ENCODE results near the gene RNF6. TPM values are rescaled to one million over a fixed set of nuclear protein-coding genes. Genes with fewer than 3 reads are reported as not detected.

RNF6 gene
- total RNA-seq, 2 experiments from 2014 or later: 37.0 to 42.4 TPM

DNA sequence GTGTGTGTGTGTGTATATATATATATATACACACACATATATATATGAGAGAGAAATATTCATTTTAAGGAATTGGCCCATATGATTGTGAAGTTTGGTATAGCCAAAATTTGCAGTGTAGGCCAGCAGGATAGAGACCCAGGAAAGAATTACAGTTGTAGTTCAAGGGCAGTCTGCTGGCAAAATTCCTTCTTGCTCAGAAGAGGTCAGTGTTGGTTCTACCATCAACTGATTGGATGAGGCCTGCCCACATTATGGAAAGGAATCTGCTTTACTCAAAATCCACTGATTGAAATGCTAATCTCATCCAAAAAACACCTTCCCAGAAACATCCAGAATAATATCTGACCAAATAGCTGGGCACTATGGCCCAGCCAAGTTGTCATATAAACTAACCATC lies 24.0 kb downstream of the RNF6 start:
- H3K4me3 Mint-ChIP-seq: no peak overlapping the region

GRCh38 chr13:26197298-26197697 lies 24.8 kb downstream of the RNF6 start:
- Mint-ChIP-seq H3K36me3 (ENCODE audit: low read depth) (peaks cover 36% of the 10 kb centered on the region), H3K4me3 (no peak overlapping the region), H3K27ac (no peak overlapping the region), H3K9me3 (ENCODE audit: low read depth) (peaks cover 18% of the 10 kb centered on the region), H3K27me3 (no peaks in the 10 kb centered on the region), H3K4me1 (no peaks in the 10 kb centered on the region)
- intact Hi-C loops (cut with DNase I, micrococcal nuclease): no loop called here
- ChIA-PET CTCF (interaction anchor here (0.7 kb wide), 1 partner anchor 978 kb away, joined by 3 read pairs; no protein-coding TSS in a partner anchor), POLR2A (no interaction called here)
- DNase-seq (no peak), ATAC-seq (no peak)

More for the DNA sequence above, 24.0 kb downstream of the RNF6 start:
- intact Hi-C loops (cut with DNase I, micrococcal nuclease): no loop called here
- H3K27me3 Mint-ChIP-seq: no peaks in the 10 kb centered on the region
- DNase-seq (no peak), ATAC-seq (no peak)
- H3K4me1 Mint-ChIP-seq: no peaks in the 10 kb centered on the region
- no peak overlapping the region for H3K27ac Mint-ChIP-seq
- ChIA-PET POLR2A (no interaction called here), CTCF (interaction anchor here (0.7 to 1.4 kb wide), 3 partner anchors 10 to 13 kb away, joined by 3 to 10 read pairs (median 4); no protein-coding TSS in a partner anchor)
- peaks cover 38% of the 10 kb centered on the region for H3K36me3 Mint-ChIP-seq (ENCODE audit: low read depth)
- peaks cover 18% of the 10 kb centered on the region for H3K9me3 Mint-ChIP-seq (ENCODE audit: low read depth)

GRCh38 chr13:26186995-26187394 lies 35.1 kb downstream of the RNF6 start:
- POLR2A ChIA-PET: interaction anchor here (1.3 kb wide), 1 partner anchor 35 kb away, joined by 4 read pairs; the partner anchor contains the start of gene RNF6
- Mint-ChIP-seq H3K36me3 (ENCODE audit: low read depth) (peaks cover 7% of the 10 kb centered on the region), H3K4me1 (peaks cover 29% of the 10 kb centered on the region), H3K27me3 (no peaks in the 10 kb centered on the region), H3K9me3 (ENCODE audit: low read depth) (no peaks in the 10 kb centered on the region), H3K4me3 (peak overlapping the region; percentile 82), H3K27ac (peak overlapping the region; percentile 96)
- ATAC-seq: no peak
- DNase-seq: peak; percentile 32
- CTCF ChIA-PET: interaction anchor here (0.8 to 3.9 kb wide), 11 partner anchors 9 to 317 kb away, joined by 3 to 65 read pairs (median 7); partner anchors contain the start of gene RNF6
- intact Hi-C loops (cut with DNase I, micrococcal nuclease): loop anchor here (1.0 to 10.0 kb wide), 10 partner anchors 34 to 1438 kb away; partner anchors contain the start of genes LNX2 (in 1 of the 2), NUP58 (in 1 of the 2), POLR1D (in 1 of the 2) and RNF6 (in 1 of the 2)

- Mint-ChIP-seq H3K27me3 (no peaks in the 10 kb centered on the region), H3K9me3 (ENCODE audit: low read depth) (no peaks in the 10 kb centered on the region), H3K36me3 (ENCODE audit: low read depth) (peaks cover 7% of the 10 kb centered on the region), H3K4me1 (peaks cover 29% of the 10 kb centered on the region), H3K27ac (peak overlapping the region; percentile 96), H3K4me3 (peak overlapping the region; percentile 82)
- DNase-seq (peak; percentile 95), ATAC-seq (peak; percentile 83)
- POLR2A ChIA-PET: interaction anchor here (0.6 to 1.3 kb wide), 6 partner anchors 35 to 317 kb away, joined by 3 to 6 read pairs (median 4); partner anchors contain the start of gene RNF6
- intact Hi-C loops (cut with DNase I, micrococcal nuclease): loop anchor here (1.0 to 10.0 kb wide), 10 partner anchors 35 to 1439 kb away; partner anchors contain the start of genes LNX2 (in 1 of the 2), NUP58 (in 1 of the 2), POLR1D (in 1 of the 2) and RNF6 (in 1 of the 2)
- CTCF ChIA-PET: interaction anchor here (0.7 to 3.9 kb wide), 23 partner anchors 9 to 899 kb away, joined by 3 to 65 read pairs (median 6); partner anchors contain the start of gene RNF6
These were observed 35.8 kb downstream of the RNF6 start for GRCh38 chr13:26186118-26186870.

GRCh38 chr13:26185720-26186117 lies 36.4 kb downstream of the RNF6 start:
- CTCF ChIA-PET: interaction anchor here (0.7 to 3.9 kb wide), 34 partner anchors 10 to 898 kb away, joined by 3 to 65 read pairs (median 6); partner anchors contain the start of gene RNF6
- POLR2A ChIA-PET: interaction anchor here (0.8 to 1.3 kb wide), 5 partner anchors 35 to 317 kb away, joined by 3 to 5 read pairs (median 4); partner anchors contain the start of gene RNF6
- ATAC-seq: no peak

GRCh38 chr13:26184791-26185250 lies 37.3 kb downstream of the RNF6 start:
- ChIA-PET CTCF (interaction anchor here (0.5 to 3.9 kb wide), 42 partner anchors 9 to 520 kb away, joined by 3 to 65 read pairs (median 5); partner anchors contain the start of gene RNF6), POLR2A (interaction anchor here (0.6 to 1.2 kb wide), 3 partner anchors 14 to 514 kb away, joined by 3 to 7 read pairs (median 4); no protein-coding TSS in a partner anchor)
- Mint-ChIP-seq H3K4me1 (peaks cover 26% of the 10 kb centered on the region), H3K9me3 (ENCODE audit: low read depth) (no peaks in the 10 kb centered on the region), H3K27ac (peak overlapping the region; percentile 76), H3K4me3 (peak overlapping the region; percentile 5), H3K27me3 (no peaks in the 10 kb centered on the region), H3K36me3 (ENCODE audit: low read depth) (peaks cover 7% of the 10 kb centered on the region)
- DNase-seq (peak; percentile 83), ATAC-seq (peak; percentile 21)
- intact Hi-C loops (cut with DNase I, micrococcal nuclease): loop anchor here (1.0 to 10.0 kb wide), 8 partner anchors 190 to 1440 kb away; partner anchors contain the start of genes LNX2 (in 1 of the 2), POLR1D (in 1 of the 2) and USP12 (in 1 of the 2)

More at GRCh38 chr13:26185720-26186117, 36.4 kb downstream of the RNF6 start:
- Mint-ChIP-seq H3K36me3 (ENCODE audit: low read depth) (peaks cover 7% of the 10 kb centered on the region), H3K4me1 (peaks cover 29% of the 10 kb centered on the region), H3K9me3 (ENCODE audit: low read depth) (no peaks in the 10 kb centered on the region), H3K27ac (peak overlapping the region; percentile 96), H3K27me3 (no peaks in the 10 kb centered on the region), H3K4me3 (peak overlapping the region; percentile 82)
- intact Hi-C loops (cut with DNase I, micrococcal nuclease): loop anchor here (1.0 to 10.0 kb wide), 10 partner anchors 36 to 1439 kb away; partner anchors contain the start of genes LNX2 (in 1 of the 2), NUP58 (in 1 of the 2), POLR1D (in 1 of the 2) and RNF6 (in 1 of the 2)
- DNase-seq: no peak

DNA sequence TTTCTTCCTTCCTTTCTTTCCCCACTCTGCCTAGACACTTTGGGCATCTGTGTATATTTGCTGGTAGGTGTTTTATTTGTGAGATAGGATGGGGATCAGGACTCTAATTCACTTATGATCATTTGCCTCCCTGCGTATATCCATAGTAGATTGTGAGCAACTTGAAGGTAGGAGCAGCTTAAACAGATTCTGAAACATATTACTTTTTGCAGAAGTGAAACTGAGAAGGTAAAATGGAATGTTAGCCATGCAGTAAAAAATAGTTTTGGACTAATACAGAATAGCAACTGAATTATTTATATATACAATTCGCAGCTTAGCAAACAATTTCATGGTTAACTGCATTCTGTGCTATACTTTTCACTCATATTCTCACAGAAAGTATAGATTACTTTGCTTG lies 38.7 kb downstream of the RNF6 start:
- intact Hi-C loops (cut with DNase I, micrococcal nuclease): loop anchor here (5.0 to 10.0 kb wide), 5 partner anchors 191 to 1441 kb away; partner anchors contain the start of genes LNX2 (in 1 of the 2), POLR1D (in 1 of the 2) and USP12 (in 1 of the 2)
- peaks cover 24% of the 10 kb centered on the region for H3K4me1 Mint-ChIP-seq

GRCh38 chr13:26179344-26179743 lies 42.8 kb downstream of the RNF6 start:
- H3K27me3 Mint-ChIP-seq: no peaks in the 10 kb centered on the region
- DNase-seq (no peak), ATAC-seq (no peak)
- intact Hi-C loops (cut with DNase I, micrococcal nuclease): no loop called here
- CTCF ChIA-PET: no interaction called here
- no peaks in the 10 kb centered on the region for H3K4me1 Mint-ChIP-seq
- H3K27ac Mint-ChIP-seq: no peak overlapping the region
- POLR2A ChIA-PET: no interaction called here
- H3K9me3 Mint-ChIP-seq (ENCODE audit: low read depth): no peaks in the 10 kb centered on the region
- H3K4me3 Mint-ChIP-seq: no peak overlapping the region
- H3K36me3 Mint-ChIP-seq (ENCODE audit: low read depth): no peaks in the 10 kb centered on the region

More for the DNA sequence above, 38.7 kb downstream of the RNF6 start:
- ChIA-PET CTCF (interaction anchor here (0.9 to 3.9 kb wide), 7 partner anchors 9 to 516 kb away, joined by 3 to 65 read pairs (median 18); no protein-coding TSS in a partner anchor), POLR2A (no interaction called here)
- no peaks in the 10 kb centered on the region for H3K27me3 Mint-ChIP-seq
- DNase-seq (no peak), ATAC-seq (no peak)
- H3K36me3 Mint-ChIP-seq (ENCODE audit: low read depth): peaks cover 5% of the 10 kb centered on the region
- H3K9me3 Mint-ChIP-seq (ENCODE audit: low read depth): no peaks in the 10 kb centered on the region
- no peak overlapping the region for H3K27ac Mint-ChIP-seq
- no peak overlapping the region for H3K4me3 Mint-ChIP-seq

- Mint-ChIP-seq H3K4me3 (no peak overlapping the region), H3K27ac (no peak overlapping the region), H3K4me1 (no peaks in the 10 kb centered on the region), H3K9me3 (ENCODE audit: low read depth) (no peaks in the 10 kb centered on the region), H3K27me3 (peaks cover 2% of the 10 kb centered on the region), H3K36me3 (ENCODE audit: low read depth) (no peaks in the 10 kb centered on the region)
- intact Hi-C loops (cut with DNase I, micrococcal nuclease): no loop called here
- ATAC-seq (no peak), DNase-seq (no peak)
- ChIA-PET CTCF (no interaction called here), POLR2A (interaction anchor here (0.8 kb wide), 1 partner anchor 10 kb away, joined by 3 read pairs; no protein-coding TSS in a partner anchor)
These were observed 53.3 kb downstream of the RNF6 start for GRCh38 chr13:26168835-26169234.

- no peaks in the 10 kb centered on the region for H3K9me3 Mint-ChIP-seq (ENCODE audit: low read depth)
- ChIA-PET CTCF (no interaction called here), POLR2A (interaction anchor here (0.8 kb wide), 1 partner anchor 10 kb away, joined by 3 read pairs; no protein-coding TSS in a partner anchor)
- H3K27ac Mint-ChIP-seq: no peak overlapping the region
- no peaks in the 10 kb centered on the region for H3K4me1 Mint-ChIP-seq
- peaks cover 2% of the 10 kb centered on the region for H3K27me3 Mint-ChIP-seq
- no peaks in the 10 kb centered on the region for H3K36me3 Mint-ChIP-seq (ENCODE audit: low read depth)
- ATAC-seq (no peak), DNase-seq (no peak)
- intact Hi-C loops (cut with DNase I, micrococcal nuclease): no loop called here
- no peak overlapping the region for H3K4me3 Mint-ChIP-seq
These were observed 53.8 kb downstream of the RNF6 start for GRCh38 chr13:26168237-26168814.

Data from activated CD4-positive, alpha-beta T cell treated with anti-CD3 and anti-CD28 coated beads for 36 hours (primary cell).